Brain microvascular endothelial cell (primary cell): ENCODE data around the gene TJAP1.

ENCODE experiments used
- DNase-seq: peaks from one replicate; pipeline ENCODE4 v3.0.0-alpha.2; 2020
- H3K27ac ChIP-seq: fragments of 250-450 bp; sonication (Bioruptor Pico); 2 replicates; pipeline ENCODE4 v1.5.1; 2020; ENCODE audit warnings: mild to moderate bottlenecking, moderate library complexity
- H3K27me3 ChIP-seq: fragments of 250-450 bp; sonication (Bioruptor Pico); replicated peaks from 2 replicates; pipeline ENCODE4 v1.5.1; 2020; ENCODE audit warnings: mild to moderate bottlenecking
- H3K36me3 ChIP-seq: fragments of 250-450 bp; sonication (Bioruptor Pico); replicated peaks from 2 replicates; pipeline ENCODE4 v1.5.1; 2020; ENCODE audit warnings: mild to moderate bottlenecking
- H3K4me3 ChIP-seq: 2 replicates; pipeline ENCODE4 v1.5.1; 2011; ENCODE audit warnings: low read depth, mild to moderate bottlenecking, control low read depth, low read length, moderate library complexity
- CTCF ChIP-seq: IDR thresholded peaks from 2 replicates; pipeline ENCODE4 v1.5.1; 2011; ENCODE audit warnings: low read depth, mild to moderate bottlenecking, moderate library complexity, low read length, control low read depth, inconsistent platforms; ENCODE audit errors: missing control alignments
- in situ Hi-C: cut with HindIII; loops from 2 replicates; pipeline ENCODE4 v1.10.0; 2017; ENCODE audit warnings: low sequenced_read_pairs, low pct_ligation_motif_present

Gene TJAP1

GRCh38 chr6:43506667-43507471 lies 29.5 kb downstream of the TJAP1 start:
- TF ChIP-seq CTCF, result peak; percentile 96
- peak; percentile 78 for DNase-seq
- Histone ChIP-seq H3K4me3 (no peak overlapping the region), H3K27me3 (no peaks in the 10 kb centered on the region), H3K27ac (no peak overlapping the region), H3K36me3 (peaks cover 29% of the 10 kb centered on the region)
- in situ Hi-C loops, result no loop called here

GRCh38 chr6:43508481-43509141 lies 31.2 kb downstream of the TJAP1 start:
- no peak for TF ChIP-seq CTCF
- in situ Hi-C loops, result no loop called here
- H3K4me3 ChIP-seq, result no peak overlapping the region
- H3K27ac ChIP-seq, result no peak overlapping the region
- peaks cover 36% of the 10 kb centered on the region for H3K36me3 ChIP-seq
- H3K27me3 ChIP-seq, result no peaks in the 10 kb centered on the region
- DNase-seq, result no peak

- H3K4me3 ChIP-seq, result peak overlapping the region; percentile 58
- no peak for DNase-seq
- in situ Hi-C loops, result no loop called here
- H3K27me3 ChIP-seq, result no peaks in the 10 kb centered on the region
- TF ChIP-seq CTCF, result peak; percentile 1
- H3K36me3 ChIP-seq, result peaks cover 39% of the 10 kb centered on the region
- no peak overlapping the region for H3K27ac ChIP-seq
These were observed 32.0 kb downstream of the TJAP1 start for GRCh38 chr6:43509142-43509983.

GRCh38 chr6:43509984-43510826 lies 32.8 kb downstream of the TJAP1 start, which contains the start of gene LRRC73:
Gene LRRC73, minus strand, starts transcription at chr6:43510346. Its CDS starts 561 bp downstream, at chr6:43509785.
- Histone ChIP-seq H3K27ac (no peak within 1 kb of the TSS), H3K4me3 (peak within 1 kb of the TSS; percentile 58), H3K36me3 (peaks cover 40% of the 10 kb centered on the region), H3K27me3 (no peaks in the 10 kb centered on the region)
- in situ Hi-C loops, result no loop called here
- DNase-seq, result peak; percentile 62
- TF ChIP-seq CTCF, result no peak

- in situ Hi-C loops, result no loop called here
- Histone ChIP-seq H3K27me3 (no peaks in the 10 kb centered on the region), H3K36me3 (peaks cover 44% of the 10 kb centered on the region), H3K4me3 (peak overlapping the region; percentile 58), H3K27ac (no peak overlapping the region)
- no peak for DNase-seq
- TF ChIP-seq CTCF, result no peak
These were observed 33.4 kb downstream of the TJAP1 start for GRCh38 chr6:43510827-43511163.
